Fibroblast of skin of back (primary cell): Measurements from ENCODE around the gene FAH. TPM values are rescaled to one million over a fixed set of nuclear protein-coding genes. Genes with fewer than 3 reads are reported as not detected.
"Not testable (repeated sequence)": the region's sequence is repeated elsewhere in the genome, so short reads cannot be mapped to it uniquely, and the experiment has no call there.

Source experiments
- DNase-seq: peaks from one replicate; pipeline ENCODE4 v3.0.0-alpha.2; 2013
- polyA plus RNA-seq, 2 experiments: library from polyadenylated mRNA; unstranded; fragments of 120-200 nt; gene quantifications; one replicate each; pipeline ENCODE4 v1.2.1, GENCODE V29; 2013; ENCODE audit not compliant: insufficient read length in 2 of 2

The FAH gene
- polyA plus RNA-seq (2013, experiment 1 of 2; ENCODE audit: insufficient read length) = 26.1 TPM
- polyA plus RNA-seq (2013, experiment 2 of 2; ENCODE audit: insufficient read length) = 21.3 TPM

DNA sequence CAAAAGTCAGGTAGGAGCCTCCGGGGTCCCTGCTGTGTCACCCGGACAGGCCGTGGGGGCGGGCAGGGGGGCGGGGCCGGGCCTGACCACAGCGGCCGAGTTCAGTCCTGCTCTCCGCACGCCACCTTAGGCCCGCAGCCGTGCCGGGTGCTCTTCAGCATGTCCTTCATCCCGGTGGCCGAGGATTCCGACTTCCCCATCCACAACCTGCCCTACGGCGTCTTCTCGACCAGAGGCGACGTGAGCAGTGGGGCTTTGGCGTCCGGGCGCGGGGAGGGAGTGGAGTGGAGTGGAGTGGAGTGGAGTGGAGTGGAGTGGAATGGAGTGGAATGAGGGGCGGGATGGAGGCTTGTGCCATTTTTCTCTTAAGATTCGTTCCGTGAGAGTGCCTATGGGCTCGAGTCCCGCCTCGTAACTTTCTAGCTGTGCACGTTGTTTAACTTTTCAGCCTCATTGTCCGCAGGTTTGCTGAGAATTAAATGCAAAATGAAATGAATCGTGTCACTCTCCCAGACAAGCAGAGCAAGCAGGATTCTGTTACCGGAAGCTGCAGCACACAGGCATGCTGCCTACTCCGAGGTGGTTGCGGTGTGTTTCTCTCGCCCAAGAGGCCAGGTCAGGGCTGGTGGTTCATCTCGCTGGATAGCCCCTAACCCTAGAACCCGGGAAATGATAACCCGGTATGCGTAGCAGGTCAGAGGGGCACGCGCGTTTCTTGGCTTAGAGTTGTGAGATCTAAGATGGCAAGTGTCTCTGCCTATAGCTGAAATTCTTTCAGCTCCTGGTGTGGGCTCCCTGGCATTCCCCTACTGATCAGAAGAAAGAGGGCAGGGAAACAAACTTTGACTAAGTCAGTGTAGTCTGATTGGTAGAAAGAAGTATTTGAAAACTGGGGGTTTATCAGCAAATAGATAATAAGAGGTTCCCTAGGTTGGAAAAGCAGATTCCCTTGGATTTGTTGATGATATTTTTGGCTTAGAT is at the start of gene FAH:
Gene FAH (plus strand): TSS at position 104 of the 981 bp plus-strand sequence. CDS start 56 bp downstream, at position 160.
- DNase-seq = peak; percentile 63

DNA sequence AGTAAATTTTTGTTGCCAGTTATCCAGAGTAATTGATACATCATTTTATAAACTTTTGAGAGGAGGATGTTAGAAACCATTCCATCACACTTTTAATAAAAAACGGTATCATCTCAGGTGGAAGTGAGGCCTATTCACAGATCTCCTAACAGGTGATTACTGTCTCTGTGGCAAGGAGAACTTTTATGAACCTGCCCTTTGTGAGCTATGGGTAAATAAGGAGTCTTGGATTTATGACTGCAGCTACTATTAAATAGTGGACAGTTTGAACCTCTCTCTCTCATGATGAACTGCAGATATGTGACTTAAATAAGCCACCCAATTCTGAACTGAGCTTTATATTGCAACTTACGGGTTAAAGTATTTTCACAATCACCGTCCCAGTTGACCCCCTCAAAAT is 47.6 kb upstream of the FAH start:
- DNase-seq = no peak

DNA sequence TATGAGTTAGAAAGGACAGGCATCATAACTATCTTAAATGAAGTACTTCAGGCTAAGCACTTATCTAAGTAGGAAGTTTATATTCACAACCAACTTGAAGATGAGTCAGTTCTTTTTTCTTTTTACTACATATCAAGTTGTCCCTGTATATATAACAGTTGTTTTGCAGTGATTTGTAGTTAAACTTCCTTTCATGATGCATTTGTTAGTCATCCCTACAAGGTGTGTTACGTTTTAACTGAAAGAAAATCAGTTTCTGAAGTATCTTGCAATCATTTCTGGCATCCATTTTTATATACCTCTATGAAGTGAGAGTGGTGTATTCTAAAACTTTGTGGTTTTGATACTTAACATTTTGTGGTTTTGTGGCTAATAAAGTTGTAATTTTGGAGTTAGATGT is 47.2 kb upstream of the FAH start:
- DNase-seq = peak; percentile 29

DNA sequence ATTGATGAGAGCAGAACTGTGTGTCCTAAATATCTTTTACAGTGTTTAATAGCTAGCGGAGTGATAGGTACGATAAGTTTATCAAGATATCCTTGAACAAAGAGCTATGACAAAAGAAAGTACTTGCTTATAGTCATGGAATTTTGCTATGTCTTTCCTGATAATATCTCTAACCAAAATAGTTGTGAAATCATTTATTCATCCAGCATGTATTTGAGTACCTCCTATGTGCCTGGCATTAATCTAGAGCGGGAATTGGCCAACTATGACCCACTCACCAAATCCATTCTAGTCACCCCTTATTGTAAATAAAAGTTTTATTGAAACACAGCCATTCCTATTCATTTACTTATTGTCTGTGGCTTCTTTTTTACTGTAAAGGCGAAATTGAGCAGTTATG is 46.7 kb upstream of the FAH start:
- peak; percentile 5 for DNase-seq

DNA sequence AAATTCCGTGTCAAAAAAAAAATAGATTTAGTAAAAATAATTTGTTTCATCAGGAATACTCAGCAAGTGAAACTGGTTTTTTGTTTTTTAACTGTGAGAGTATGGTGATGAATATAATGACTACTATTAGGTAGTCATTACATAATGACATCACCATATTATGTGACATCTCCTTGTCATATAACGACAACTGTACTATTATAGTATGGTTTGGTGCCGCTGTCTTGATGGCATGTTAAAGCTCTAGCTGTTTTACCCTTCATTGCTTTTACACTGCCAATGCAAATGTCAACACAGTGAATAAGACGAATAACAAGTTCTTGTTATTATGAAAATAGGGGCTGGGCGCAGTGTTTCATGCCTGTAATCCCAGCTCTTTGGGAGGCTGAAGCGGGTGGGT is 45.6 kb upstream of the FAH start:
- DNase-seq = no peak

DNA sequence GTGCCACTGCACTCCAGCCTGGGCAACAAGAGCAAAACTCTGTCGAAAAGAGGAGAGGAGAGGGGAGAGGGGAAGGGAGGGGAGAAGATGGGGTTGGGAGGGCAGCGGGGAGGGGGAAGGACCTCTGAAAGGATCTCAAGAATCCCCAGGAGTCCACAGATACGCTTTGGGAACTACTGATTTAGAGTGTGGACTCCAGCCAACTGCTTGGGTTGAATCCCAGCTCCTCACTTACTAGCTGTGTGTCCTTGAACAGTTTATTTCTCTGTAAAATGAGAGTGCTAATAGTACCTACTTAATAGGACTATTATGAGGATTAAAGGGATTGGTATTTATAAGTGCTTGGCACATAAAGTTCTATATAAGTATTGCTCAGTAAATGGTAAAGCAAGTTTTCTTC is 45.0 kb upstream of the FAH start:
- no peak for DNase-seq

DNA sequence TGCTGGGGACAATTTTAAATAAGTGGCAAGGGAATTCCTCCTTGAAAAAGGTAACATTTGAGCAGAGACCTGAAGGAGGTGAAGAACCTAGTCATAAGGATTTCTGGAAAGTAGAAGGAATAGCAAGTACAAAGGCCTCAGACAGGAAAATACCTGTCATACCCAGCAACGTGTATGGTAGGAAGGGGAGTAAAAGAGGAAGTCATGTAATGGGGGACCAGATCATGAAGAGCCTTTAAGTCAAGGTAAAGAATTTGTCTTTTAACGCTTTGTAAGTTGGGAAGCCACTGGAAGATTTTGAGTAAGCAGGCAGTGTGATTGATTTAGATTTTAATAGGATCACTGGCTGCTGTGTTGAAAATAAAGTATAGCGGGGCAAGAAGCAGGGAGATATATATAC is 43.4 kb upstream of the FAH start:
- DNase-seq = no peak

DNA sequence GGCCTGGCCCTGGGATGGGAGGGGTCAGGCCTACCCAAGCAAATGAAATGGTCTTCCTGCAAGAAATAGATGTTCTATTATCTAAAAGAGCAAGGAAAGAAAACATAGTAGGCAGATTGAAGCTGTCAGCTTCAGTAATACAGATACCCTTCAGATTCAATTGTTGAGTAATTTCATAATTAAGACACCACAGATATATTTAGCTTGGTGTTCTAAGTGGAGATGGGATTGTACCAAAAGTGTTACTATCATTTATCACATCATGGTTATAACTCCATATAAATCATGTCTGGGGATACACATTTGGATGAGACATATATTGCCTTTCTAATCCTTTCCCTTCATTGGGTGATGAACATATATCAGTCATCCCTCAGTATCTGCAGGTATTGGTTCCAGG is 41.9 kb upstream of the FAH start:
- no peak for DNase-seq

DNA sequence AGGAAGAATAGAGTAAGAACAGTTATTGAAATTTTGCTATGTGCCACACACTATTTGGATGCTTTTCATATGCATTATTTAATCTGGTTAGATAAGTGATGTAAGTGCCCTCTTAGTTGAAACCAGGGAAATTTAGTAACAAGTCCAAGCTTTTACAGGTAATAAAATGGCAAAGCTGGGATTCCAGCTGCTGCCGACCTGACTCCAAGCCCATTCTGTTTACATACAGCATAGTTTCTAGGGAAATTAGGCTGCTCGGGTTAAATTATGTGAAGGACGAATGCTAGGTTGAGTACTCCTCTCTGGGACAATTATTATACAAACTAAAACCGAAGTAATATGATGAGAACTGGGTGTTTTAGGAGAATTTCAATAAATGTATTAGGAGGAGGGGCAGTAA is 38.7 kb upstream of the FAH start:
- DNase-seq = no peak

DNA sequence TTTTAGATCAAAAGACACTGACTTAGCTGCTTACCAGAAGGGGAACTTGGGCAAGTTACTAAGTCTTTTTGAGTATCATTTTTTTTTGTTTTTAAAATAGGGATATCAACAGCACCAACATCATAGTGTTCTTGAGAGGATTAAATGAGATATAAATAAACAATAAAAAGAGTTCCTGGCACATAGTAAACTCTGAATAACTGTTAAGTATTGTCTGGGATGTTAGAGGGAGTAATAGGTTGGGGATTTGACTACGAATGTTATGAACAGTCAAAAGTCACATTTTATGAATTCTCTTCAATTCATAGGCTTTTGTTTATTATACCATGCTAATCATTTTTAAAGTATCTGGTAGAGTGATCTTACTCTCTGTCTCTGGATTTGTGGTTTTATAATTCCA is 37.8 kb upstream of the FAH start:
- DNase-seq = no peak

DNA sequence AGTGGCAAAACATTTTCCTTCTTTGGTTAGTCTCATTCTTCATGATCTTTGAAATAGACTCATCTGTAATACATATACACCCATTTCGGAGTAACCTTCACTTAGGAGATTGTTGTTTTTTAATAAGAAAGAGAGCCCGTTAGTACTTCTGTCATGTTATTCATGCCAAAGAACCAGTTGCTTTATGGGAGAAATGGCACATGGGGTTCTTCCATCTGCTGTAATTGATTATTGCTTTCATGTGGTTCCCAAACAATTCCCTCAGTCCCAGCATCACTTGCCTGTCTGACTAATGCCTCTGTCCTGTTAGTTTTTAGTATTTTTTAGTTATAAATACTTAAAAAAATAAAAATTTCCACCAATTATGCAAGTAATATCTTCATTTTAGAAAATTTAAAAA is 33.8 kb upstream of the FAH start:
- no peak for DNase-seq

DNA sequence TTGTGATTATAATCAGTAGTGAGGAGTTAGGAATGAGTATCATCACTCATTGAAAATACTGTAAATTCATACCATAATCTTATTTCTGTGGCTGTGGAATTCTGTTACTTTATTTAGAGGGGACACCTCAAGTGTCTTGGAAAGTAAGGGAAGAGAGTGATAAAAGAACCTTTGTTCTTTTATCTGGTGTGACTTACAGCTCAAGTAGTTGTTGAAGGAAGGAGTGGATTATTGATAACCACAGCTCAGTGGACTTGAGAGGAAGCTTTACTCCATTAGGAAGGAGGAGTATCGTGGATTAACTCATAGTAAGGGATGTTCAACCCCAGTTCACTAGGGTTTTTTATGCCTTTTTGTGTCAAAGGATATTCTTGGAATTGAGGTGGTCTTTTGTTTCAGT is 32.2 kb upstream of the FAH start:
- no peak for DNase-seq

DNA sequence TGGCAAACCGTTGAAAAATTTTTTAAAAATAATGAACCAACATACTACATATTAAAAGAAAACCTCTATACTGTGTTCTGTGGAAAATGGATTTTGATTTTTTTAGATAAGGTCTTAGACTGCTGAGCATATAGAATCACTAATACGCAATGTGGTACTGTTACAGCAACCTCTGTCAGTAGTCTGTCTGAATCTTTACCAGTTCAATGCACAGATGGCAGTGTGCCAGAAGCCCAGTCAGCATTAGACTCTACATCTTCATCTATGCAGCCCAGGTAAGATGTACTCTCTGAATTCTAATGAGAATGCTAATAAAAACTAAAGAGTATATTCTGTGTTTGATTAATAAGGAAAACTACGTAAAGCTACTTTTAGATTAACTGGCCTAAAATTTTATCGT is 31.3 kb upstream of the FAH start:
- DNase-seq = no peak

DNA sequence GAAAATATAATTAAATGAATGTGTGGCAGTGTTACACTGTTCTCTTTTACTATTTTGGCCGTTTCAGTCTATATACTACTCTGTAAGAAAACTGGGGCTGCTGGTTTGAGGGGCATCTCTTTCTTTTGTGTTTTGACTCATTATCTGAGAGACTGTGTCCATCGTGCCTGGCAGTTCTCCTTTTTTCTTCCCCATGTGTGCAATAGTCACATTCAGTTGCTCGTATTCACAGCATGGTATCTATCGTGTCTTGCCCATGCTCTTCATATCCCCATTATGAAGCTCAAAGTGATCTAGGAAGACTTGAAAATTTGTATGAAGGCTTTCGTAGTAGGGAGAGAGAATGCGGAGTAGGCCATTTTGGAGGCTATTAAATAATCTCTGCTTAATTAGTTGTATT is 29.8 kb upstream of the FAH start:
- no peak for DNase-seq

DNA sequence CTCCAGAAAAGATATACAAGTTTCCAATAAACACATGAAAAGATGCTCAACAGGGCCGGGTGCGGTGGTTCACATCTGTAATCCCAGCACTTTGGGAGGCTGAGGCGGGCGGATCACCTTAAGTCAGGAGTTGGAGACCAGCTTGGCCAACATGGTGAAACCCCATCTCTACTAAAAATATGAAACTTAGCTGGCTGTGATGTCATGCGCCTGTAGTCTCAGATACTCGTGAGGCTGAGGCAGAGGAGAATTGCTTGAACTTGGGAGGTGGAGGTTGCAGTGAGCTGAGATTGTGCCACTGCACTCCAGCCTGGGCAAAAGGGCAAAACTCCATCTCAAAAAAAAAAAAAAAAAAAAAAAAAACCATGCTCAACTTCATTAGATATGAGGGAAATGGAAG is 25.5 kb upstream of the FAH start:
- not testable (repeated sequence) for DNase-seq

DNA sequence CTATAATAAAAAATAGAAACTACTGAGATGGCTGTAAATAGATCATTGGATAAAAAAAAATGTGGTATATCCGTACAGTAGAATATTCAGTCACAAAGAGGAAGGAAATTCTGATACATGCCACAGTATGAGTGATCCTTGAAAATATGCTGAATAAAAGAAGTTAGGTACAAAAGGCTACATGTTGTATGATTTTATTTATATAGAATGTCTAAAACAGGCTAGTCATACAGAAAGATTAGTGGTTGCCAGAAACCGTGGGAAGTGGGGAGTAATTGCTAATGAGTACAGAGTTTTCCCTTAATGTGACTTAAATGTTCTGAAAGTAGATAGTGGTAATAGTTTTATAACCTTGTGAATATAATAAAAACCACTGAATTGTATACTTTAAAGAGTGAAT is 24.9 kb upstream of the FAH start:
- peak; percentile 32 for DNase-seq

DNA sequence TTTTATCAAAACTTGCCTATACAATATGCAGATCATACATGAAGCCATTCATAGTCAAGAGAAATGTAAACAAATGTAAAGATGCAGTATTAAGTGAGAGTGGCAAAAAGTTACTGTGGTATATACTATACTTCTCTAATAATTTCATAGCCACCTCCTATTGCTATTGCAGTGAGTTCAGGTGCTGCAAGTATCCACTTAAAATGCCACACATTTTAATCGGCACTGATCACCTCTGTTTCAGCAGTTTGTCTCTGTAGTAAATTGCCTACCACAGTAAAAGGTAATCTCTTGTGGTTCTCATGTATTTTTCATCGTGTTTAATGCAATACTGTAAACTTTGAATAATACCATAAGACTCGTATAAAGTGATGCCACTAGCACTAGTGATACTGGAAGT is 20.4 kb upstream of the FAH start:
- DNase-seq = no peak

DNA sequence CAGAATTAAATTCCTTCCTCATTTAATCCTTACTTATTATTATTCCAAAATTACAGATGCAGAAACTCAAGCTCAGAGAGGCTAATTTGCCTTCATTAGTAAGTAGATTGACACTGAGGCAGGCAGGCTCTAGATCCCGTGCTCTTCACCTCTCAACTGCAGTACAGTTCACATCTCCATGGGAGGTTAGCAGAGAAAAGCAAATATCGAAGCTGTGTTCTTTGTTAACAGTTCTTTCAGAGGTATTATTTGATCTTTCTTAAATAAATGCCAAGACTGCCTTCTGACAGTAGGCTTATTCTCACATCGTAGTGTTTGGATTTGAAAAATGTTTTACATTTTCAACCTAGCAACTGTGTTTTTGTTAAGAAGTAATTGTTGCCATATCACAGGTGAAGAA is 15.9 kb upstream of the FAH start:
- no peak for DNase-seq

DNA sequence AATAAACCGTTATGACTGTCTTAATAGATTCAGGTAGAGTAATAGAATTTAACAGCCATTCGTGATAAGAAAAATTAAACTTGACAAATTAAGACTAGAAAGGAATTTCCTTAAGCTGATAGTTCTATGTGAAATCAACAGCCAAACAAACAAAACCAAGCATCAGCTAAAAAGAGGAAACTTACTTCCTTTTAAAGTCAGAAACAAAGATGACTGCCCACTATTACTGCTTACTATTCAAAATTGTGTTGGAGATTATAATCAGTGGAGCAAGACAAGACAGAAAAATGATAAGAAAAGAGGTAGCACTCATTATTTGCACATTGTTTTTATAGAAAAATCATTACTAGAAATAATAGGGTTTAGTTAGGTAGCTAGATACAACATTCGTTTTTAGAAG is 13.8 kb upstream of the FAH start:
- no peak for DNase-seq

DNA sequence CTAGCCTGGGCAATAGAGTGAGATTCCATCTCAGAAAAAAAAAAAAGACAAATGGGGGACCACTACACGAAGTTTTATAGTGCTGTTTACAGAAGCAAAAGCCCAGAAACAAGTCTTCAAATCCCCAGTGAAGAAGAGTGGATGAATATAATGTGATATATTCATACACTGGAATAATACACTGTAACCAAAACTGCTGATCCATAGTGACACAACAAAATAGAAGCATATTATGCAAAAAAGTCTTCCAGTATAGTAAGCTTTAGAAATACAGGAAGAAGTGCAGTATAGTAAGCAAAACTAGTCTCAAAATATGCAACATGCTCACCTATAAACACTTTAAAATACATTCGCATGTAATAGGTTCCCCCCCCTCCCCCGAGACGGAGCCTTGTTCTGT is 11.9 kb upstream of the FAH start:
- no peak for DNase-seq

DNA sequence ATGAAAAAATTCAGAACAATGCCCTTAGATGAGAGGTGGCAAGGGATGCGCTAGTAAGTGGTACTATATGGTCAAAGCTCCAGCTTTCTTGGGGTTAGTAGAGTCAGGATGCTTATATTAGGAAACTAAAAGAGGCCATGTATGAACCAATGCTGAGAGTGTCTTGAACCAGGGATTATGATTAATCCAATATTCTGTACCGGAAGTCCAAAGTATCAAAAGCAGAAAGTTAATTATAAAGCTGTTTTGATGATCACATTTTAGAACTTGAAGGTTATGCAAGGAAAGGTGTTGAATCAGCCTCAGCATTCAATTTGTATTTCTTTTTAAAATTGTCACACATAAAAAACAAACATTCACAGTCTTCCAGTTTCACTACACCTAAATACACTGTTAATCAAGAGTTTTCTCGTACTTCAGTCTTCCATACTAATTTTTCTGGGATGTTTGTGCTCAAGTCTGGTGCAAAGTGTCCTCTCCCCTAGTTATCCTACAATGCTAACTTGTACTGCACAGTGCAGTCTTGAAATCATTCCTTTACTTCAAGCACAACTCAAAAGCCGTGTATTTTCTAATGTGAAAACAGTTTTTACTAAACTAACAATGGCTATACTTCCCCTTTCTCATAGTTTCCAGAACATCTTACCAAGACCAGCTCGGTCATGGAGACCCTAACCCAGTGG is 10.7 kb upstream of the FAH start:
- DNase-seq = no peak

DNA sequence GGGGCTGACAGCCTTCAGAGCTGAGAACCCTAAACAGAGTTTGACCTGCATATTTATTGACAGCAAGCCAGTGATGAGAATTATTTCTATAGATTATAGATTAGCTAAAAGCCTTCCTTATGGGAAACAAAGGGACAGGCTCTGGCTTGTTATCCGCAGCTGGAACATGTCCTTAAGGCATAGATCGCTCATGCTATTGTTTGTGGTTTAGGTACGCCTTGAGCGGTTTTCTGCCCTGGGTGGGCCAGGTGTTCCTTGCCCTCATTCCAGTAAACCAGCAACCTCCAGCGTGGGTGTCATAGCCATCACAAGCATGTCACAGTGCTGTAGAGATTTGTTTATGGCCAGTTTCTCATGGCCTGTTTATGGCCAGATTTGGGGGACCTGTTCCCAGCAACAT is 10.2 kb upstream of the FAH start:
- no peak for DNase-seq

DNA sequence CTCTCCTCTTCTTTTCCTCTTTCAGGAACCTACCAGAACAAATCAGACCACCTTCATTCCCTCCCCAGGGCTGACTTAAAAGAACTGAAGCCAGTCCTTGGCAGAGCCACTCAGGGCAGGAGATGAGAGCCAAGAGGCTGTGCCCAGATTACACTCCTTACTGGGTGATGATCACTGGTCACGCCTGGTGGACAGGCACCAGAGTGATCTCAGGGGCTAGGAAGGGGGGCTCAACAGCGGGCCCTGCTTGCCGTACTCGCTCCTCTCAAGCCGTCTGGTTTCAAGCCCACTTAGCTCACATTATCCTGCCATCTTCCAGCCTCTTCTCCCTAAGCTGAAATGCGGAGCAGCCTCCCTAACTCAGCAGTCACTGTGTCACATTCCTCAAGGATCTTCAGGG is 1.7 kb upstream of the FAH start:
- no peak for DNase-seq

DNA sequence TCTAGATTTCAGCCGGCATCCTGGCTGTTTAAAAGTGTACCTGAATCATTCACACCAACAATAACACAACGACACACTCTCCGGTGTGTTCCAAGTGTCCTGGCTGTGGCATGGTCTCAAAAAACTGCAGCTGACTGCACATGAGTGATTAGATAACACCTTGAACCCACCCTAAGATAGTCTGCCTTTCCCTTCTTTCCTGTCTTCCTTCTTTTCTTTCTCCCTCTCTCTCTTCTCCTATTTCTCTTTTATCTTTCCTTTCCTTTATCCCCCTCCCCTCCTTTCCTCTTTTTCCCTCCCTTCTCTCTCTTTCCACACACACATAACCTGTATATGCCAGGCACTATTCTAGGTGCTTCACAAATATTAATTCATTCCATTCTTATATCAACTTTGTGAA is 1.2 kb upstream of the FAH start:
- DNase-seq = no peak
